Measurements from ENCODE around the gene CDK14.

Gene CDK14

GRCh38 chr7:91005841-91006240 lies 409.7 kb downstream of the CDK14 start:
- Histone ChIP-seq H3K4me2 (ENCODE audit: low read depth, low read length, poor library complexity, severe bottlenecking) (no peak overlapping the region), H3K4me3 (ENCODE audit: low read length, poor library complexity, severe bottlenecking) (no peak overlapping the region), H3K9me3 (ENCODE audit: insufficient read depth, low read depth, low read length) (no peaks in the 10 kb centered on the region), H4K20me1 (ENCODE audit: insufficient read depth, low read length, poor library complexity, severe bottlenecking) (no peaks in the 10 kb centered on the region), H3K4me1 (ENCODE audit: insufficient read depth, low read length, poor library complexity, severe bottlenecking) (no peaks in the 10 kb centered on the region), H3K36me3 (ENCODE audit: insufficient read depth, low read length) (no peaks in the 10 kb centered on the region), H3K79me2 (ENCODE audit: insufficient read depth, low read length) (no peaks in the 10 kb centered on the region), H3K27me3 (ENCODE audit: insufficient read depth, low read length, poor library complexity, severe bottlenecking) (no peaks in the 10 kb centered on the region), H2AFZ (ENCODE audit: low read length) (no peak overlapping the region), H3K9ac (ENCODE audit: low read depth, low read length, poor library complexity, severe bottlenecking) (no peak overlapping the region), H3F3A (ENCODE audit: low read depth) (no peaks in the 10 kb centered on the region), H3K9me2 (replicated peaks; ENCODE audit: low read depth, low read length) (no peaks in the 10 kb centered on the region)
- TF ChIP-seq EZH2phosphoT487 (IDR thresholded peaks at IDR 0.05; ENCODE audit: borderline replicate concordance) (no peak), CTCF (conservative IDR thresholded peaks at IDR 0.05; ENCODE audit: low read length) (no peak)

GRCh38 chr7:91007371-91007770 lies 411.2 kb downstream of the CDK14 start:
- Histone ChIP-seq H3K4me2 (ENCODE audit: low read depth, low read length, poor library complexity, severe bottlenecking) (no peak overlapping the region), H3F3A (ENCODE audit: low read depth) (no peaks in the 10 kb centered on the region), H3K36me3 (ENCODE audit: insufficient read depth, low read length) (no peaks in the 10 kb centered on the region), H3K4me1 (ENCODE audit: insufficient read depth, low read length, poor library complexity, severe bottlenecking) (no peaks in the 10 kb centered on the region), H3K9me3 (ENCODE audit: insufficient read depth, low read depth, low read length) (no peaks in the 10 kb centered on the region), H2AFZ (ENCODE audit: low read length) (no peak overlapping the region), H3K4me3 (ENCODE audit: low read length, poor library complexity, severe bottlenecking) (no peak overlapping the region), H3K79me2 (ENCODE audit: insufficient read depth, low read length) (no peaks in the 10 kb centered on the region), H3K9me2 (replicated peaks; ENCODE audit: low read depth, low read length) (no peaks in the 10 kb centered on the region), H3K27me3 (ENCODE audit: insufficient read depth, low read length, poor library complexity, severe bottlenecking) (no peaks in the 10 kb centered on the region), H4K20me1 (ENCODE audit: insufficient read depth, low read length, poor library complexity, severe bottlenecking) (no peaks in the 10 kb centered on the region), H3K9ac (ENCODE audit: low read depth, low read length, poor library complexity, severe bottlenecking) (no peak overlapping the region)
- TF ChIP-seq EZH2phosphoT487 (IDR thresholded peaks at IDR 0.05; ENCODE audit: borderline replicate concordance) (no peak), CTCF (conservative IDR thresholded peaks at IDR 0.05; ENCODE audit: low read length) (no peak)

GRCh38 chr7:91013078-91013477 lies 417.0 kb downstream of the CDK14 start:
- Histone ChIP-seq H3F3A (ENCODE audit: low read depth) (no peaks in the 10 kb centered on the region), H3K9ac (ENCODE audit: low read depth, low read length, poor library complexity, severe bottlenecking) (no peak overlapping the region), H3K36me3 (ENCODE audit: insufficient read depth, low read length) (no peaks in the 10 kb centered on the region), H3K9me2 (replicated peaks; ENCODE audit: low read depth, low read length) (no peaks in the 10 kb centered on the region), H3K79me2 (ENCODE audit: insufficient read depth, low read length) (no peaks in the 10 kb centered on the region), H3K4me1 (ENCODE audit: insufficient read depth, low read length, poor library complexity, severe bottlenecking) (no peaks in the 10 kb centered on the region), H2AFZ (ENCODE audit: low read length) (no peak overlapping the region), H3K4me2 (ENCODE audit: low read depth, low read length, poor library complexity, severe bottlenecking) (no peak overlapping the region), H3K27me3 (ENCODE audit: insufficient read depth, low read length, poor library complexity, severe bottlenecking) (no peaks in the 10 kb centered on the region), H4K20me1 (ENCODE audit: insufficient read depth, low read length, poor library complexity, severe bottlenecking) (no peaks in the 10 kb centered on the region), H3K9me3 (ENCODE audit: insufficient read depth, low read depth, low read length) (no peaks in the 10 kb centered on the region), H3K4me3 (ENCODE audit: low read length, poor library complexity, severe bottlenecking) (no peak overlapping the region)
- TF ChIP-seq EZH2phosphoT487 (IDR thresholded peaks at IDR 0.05; ENCODE audit: borderline replicate concordance) (no peak), CTCF (conservative IDR thresholded peaks at IDR 0.05; ENCODE audit: low read length) (no peak)

Data from Loucy (cell line).